Neural cell (in vitro differentiated cells): ENCODE measurements around the gene HTR5A.

ENCODE experiments used
- MXI1 ChIP-seq: fragments of 450-650 bp; conservative IDR thresholded peaks from 2 replicates; pipeline ENCODE4 v1.6.1; 2014; ENCODE audit warnings: antibody characterized with exemption, mild to moderate bottlenecking; ENCODE audit not compliant: poor library complexity, severe bottlenecking
- POLR2AphosphoS5 ChIP-seq: IDR thresholded peaks from 2 replicates; pipeline ENCODE4 v1.6.1; 2012
- TF ChIP-seq, protein P1 (sequence below): fragments of 450-650 bp; IDR thresholded peaks from 2 replicates; pipeline ENCODE4 v1.5.1; 2014; ENCODE audit warnings: antibody characterized with exemption, mild to moderate bottlenecking, moderate library complexity; ENCODE audit not compliant: poor library complexity, severe bottlenecking

DNA sequence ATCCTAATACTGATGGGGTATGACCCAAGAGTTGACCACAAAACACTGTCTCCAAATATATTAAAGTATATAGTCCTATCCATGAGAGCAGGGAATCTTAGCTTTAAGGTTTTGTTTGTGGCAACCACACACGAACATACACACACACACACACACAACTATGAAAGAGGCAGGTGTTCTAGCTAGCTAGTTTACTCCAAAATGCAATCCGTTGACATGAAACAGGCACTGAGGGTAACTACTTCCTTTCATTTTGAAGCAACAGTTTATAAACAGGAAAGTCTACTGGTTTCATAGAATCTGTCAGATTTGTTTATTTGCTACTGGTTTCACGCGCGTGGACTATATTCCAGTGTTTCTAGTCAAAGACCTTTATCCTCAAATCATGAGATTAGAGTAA, 14.8 kb downstream of the HTR5A start:
- TF ChIP-seq, protein P1, sequence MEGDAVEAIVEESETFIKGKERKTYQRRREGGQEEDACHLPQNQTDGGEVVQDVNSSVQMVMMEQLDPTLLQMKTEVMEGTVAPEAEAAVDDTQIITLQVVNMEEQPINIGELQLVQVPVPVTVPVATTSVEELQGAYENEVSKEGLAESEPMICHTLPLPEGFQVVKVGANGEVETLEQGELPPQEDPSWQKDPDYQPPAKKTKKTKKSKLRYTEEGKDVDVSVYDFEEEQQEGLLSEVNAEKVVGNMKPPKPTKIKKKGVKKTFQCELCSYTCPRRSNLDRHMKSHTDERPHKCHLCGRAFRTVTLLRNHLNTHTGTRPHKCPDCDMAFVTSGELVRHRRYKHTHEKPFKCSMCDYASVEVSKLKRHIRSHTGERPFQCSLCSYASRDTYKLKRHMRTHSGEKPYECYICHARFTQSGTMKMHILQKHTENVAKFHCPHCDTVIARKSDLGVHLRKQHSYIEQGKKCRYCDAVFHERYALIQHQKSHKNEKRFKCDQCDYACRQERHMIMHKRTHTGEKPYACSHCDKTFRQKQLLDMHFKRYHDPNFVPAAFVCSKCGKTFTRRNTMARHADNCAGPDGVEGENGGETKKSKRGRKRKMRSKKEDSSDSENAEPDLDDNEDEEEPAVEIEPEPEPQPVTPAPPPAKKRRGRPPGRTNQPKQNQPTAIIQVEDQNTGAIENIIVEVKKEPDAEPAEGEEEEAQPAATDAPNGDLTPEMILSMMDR: no peak
- TF ChIP-seq POLR2AphosphoS5 (no peak), MXI1 (no peak)
